ENCODE data around the gene FRS3.

- TF ChIP-seq POLR2AphosphoS5 (IDR thresholded peaks at IDR 0.05): no peak
- no peak for TF ChIP-seq EP300 (IDR thresholded peaks at IDR 0.05)
Measured at GRCh38 chr6:41778895-41779294, 805 bp downstream of the FRS3 start.
